GM23248 (cell line): ENCODE data around the gene TUFT1. TPM values are rescaled to one million over a fixed set of nuclear protein-coding genes. Genes with fewer than 3 reads are reported as not detected.
A peak's percentile ranks its signal among the peaks of the same experiment; 100 is the strongest.

Experiments used
- DNase-seq: peaks from one replicate; pipeline ENCODE4 v3.0.0-alpha.2; 2015
- H2AFZ ChIP-seq: fragments of 200-600 bp; sonication (generic); 2 replicates; pipeline ENCODE4 v1.6.1; 2016; ENCODE audit warnings: antibody characterized with exemption
- H3F3A ChIP-seq: fragments of 200-600 bp; sonication (generic); 2 replicates; pipeline ENCODE4 v1.6.1; 2016; ENCODE audit warnings: mild to moderate bottlenecking, antibody characterized with exemption, mixed run types; ENCODE audit not compliant: insufficient read depth
- H3K27ac ChIP-seq: fragments of 200-600 bp; sonication (generic); 2 replicates; pipeline ENCODE4 v1.5.1; 2016; ENCODE audit warnings: mild to moderate bottlenecking
- H3K27me3 ChIP-seq: fragments of 200-600 bp; sonication (generic); replicated peaks from 2 replicates; pipeline ENCODE4 v1.6.1; 2016; ENCODE audit warnings: mild to moderate bottlenecking; ENCODE audit not compliant: insufficient read depth
- H3K36me3 ChIP-seq: fragments of 200-600 bp; sonication (generic); 2 replicates; pipeline ENCODE4 v1.6.1; 2016; ENCODE audit warnings: low read depth, mild to moderate bottlenecking
- H3K4me1 ChIP-seq: fragments of 200-600 bp; sonication (generic); 2 replicates; pipeline ENCODE4 v1.6.1; 2016; ENCODE audit warnings: mild to moderate bottlenecking; ENCODE audit not compliant: insufficient read depth
- H3K4me2 ChIP-seq: fragments of 200-600 bp; sonication (generic); one replicate; pipeline ENCODE4 v1.6.1; 2016; ENCODE audit warnings: mild to moderate bottlenecking; ENCODE audit not compliant: unreplicated experiment
- H3K4me3 ChIP-seq: fragments of 200-600 bp; sonication (generic); 2 replicates; pipeline ENCODE4 v1.5.1; 2016; ENCODE audit warnings: mild to moderate bottlenecking
- H3K79me2 ChIP-seq: fragments of 200-600 bp; sonication (generic); 2 replicates; pipeline ENCODE4 v1.6.1; 2016; ENCODE audit warnings: mild to moderate bottlenecking; ENCODE audit not compliant: insufficient read depth
- H3K9ac ChIP-seq: fragments of 200-600 bp; sonication (generic); 2 replicates; pipeline ENCODE4 v1.6.1; 2016; ENCODE audit warnings: mild to moderate bottlenecking
- H3K9me2 ChIP-seq: fragments of 200-600 bp; sonication (generic); 2 replicates; pipeline ENCODE4 v1.6.1; 2016; ENCODE audit warnings: mixed run types, mild to moderate bottlenecking, moderate library complexity; ENCODE audit not compliant: insufficient read depth
- H3K9me3 ChIP-seq: fragments of 200-600 bp; sonication (generic); one replicate; pipeline ENCODE4 v1.6.1; 2017; ENCODE audit warnings: low read depth
- H4K20me1 ChIP-seq: fragments of 200-600 bp; sonication (generic); 2 replicates; pipeline ENCODE4 v1.6.0; 2016; ENCODE audit not compliant: insufficient read depth
- EZH2 ChIP-seq: fragments of 200-600 bp; sonication (generic); IDR thresholded peaks from 2 replicates; pipeline ENCODE4 v1.6.1; 2018; ENCODE audit warnings: antibody characterized with exemption, mild to moderate bottlenecking; ENCODE audit not compliant: insufficient read depth, poor library complexity, severe bottlenecking
- EZH2phosphoT487 ChIP-seq: fragments of 200-600 bp; sonication (generic); IDR thresholded peaks from 2 replicates; pipeline ENCODE4 v1.6.1; 2018; ENCODE audit warnings: antibody characterized with exemption, moderate library complexity, mild to moderate bottlenecking, low read depth; ENCODE audit not compliant: insufficient read depth
- WGBS, 2 experiments: methylation state at CpG; one replicate each; pipeline ENCODE4 v1.1.6; 2015 to 2017; ENCODE audit warnings: low lambda C conversion rate in 2 of 2, low coverage in 1 of 2; ENCODE audit errors: missing lambda C conversion rate in 2 of 2; 5-methylcytosine and 5-hydroxymethylcytosine counted together
- in situ Hi-C: fragments of 300-500 bp; cut with MboI; formaldehyde crosslinking; loops from 2 replicates; pipeline ENCODE4 v1.15.0; 2020
- polyA plus RNA-seq: library from polyadenylated mRNA; unstranded; fragments of >200 nt; fragmentation: Nextera tagmentation; extraction: Ambion mirVana; gene quantifications from 2 replicates; pipeline ENCODE4 v1.2.1, GENCODE V29; 2016
- total RNA-seq: library from RNA; depleted of rRNA; stranded (reverse); fragments of >200 nt; shearing (Covaris generic); gene quantifications from 2 replicates; pipeline ENCODE4 v1.2.3, GENCODE V29; 2014

Gene TUFT1
- total and polyA plus RNA-seq, 2 experiments from 2014 or later, result 19.2 to 20.3 TPM

DNA sequence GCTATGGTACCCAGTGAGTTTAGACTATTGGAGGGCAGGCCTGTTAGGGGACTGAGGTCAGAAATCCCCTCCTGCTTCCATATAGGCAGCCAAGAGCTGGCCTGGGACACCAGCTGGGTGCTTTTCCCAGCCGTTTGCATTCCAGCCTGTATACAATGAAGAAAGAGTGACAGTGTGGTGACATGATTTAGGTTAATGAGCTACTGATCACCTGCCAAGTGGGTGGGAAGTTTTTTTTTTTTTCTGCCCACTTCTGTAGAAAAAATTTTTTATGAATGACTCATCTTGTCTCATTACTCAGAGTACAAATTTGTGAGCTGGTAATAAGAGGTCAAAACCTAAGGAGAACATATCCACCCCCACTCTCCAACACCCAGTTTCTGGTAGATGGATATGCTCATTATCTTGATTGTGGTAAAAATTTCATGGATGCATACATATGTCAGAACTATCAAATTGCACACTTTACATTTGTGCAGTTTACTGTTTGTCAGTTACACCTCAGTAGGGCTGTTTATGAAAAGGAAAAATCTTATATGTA is 45.3 kb upstream of the TUFT1 start:
- H3K9me2 ChIP-seq, result no peaks in the 10 kb centered on the region
- TF ChIP-seq EZH2phosphoT487, result peak; percentile 96
- TF ChIP-seq EZH2, result no peak
- H3K27ac ChIP-seq, result no peak overlapping the region
- H3K4me3 ChIP-seq, result no peak overlapping the region
- in situ Hi-C loops, result no loop called here
- 0 out of 2 replicates have a peak, but pooled peaks cover 8% of the 10 kb centered on the region for H3F3A ChIP-seq
- no peak overlapping the region for H3K4me2 ChIP-seq
- H4K20me1 ChIP-seq, result no peaks in the 10 kb centered on the region
- no peak overlapping the region for H2AFZ ChIP-seq
- no peak overlapping the region for H3K9ac ChIP-seq
- peaks cover 10% of the 10 kb centered on the region for H3K4me1 ChIP-seq
- H3K79me2 ChIP-seq, result no peaks in the 10 kb centered on the region
- DNase-seq, result peak; percentile 68
- no peaks in the 10 kb centered on the region for H3K36me3 ChIP-seq
- no peaks in the 10 kb centered on the region for H3K9me3 ChIP-seq
- H3K27me3 ChIP-seq, result peaks cover 39% of the 10 kb centered on the region
- WGBS, 2 experiments, result 0% methylated on average over 1 of the region's 1 CpG

DNA sequence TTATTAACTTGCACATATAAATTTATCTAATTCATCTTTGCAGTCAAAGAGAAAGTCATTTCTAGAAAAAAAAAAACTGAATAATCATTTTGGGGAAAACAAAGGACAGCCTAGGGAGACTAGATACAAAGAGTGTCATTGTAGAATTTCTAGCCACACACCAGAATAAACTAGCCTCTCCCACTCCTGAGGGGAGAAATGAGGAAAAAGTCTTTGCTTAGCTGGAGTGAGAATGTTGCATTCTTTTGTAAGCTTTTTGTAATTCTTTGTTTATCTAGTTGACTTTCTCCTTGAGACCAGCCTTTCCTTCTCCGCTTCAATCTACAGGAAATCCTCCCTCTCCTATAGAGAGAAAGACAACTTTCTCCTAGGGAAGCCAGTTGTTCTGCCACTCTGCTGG is 44.8 kb upstream of the TUFT1 start:
- Histone ChIP-seq H2AFZ (no peak overlapping the region), H3K9ac (no peak overlapping the region), H3K27me3 (peaks cover 44% of the 10 kb centered on the region), H3K4me1 (peaks cover 10% of the 10 kb centered on the region), H3K36me3 (no peaks in the 10 kb centered on the region), H4K20me1 (no peaks in the 10 kb centered on the region), H3K79me2 (no peaks in the 10 kb centered on the region), H3K4me3 (no peak overlapping the region), H3K9me2 (no peaks in the 10 kb centered on the region), H3F3A (0 out of 2 replicates have a peak, but pooled peaks cover 8% of the 10 kb centered on the region), H3K4me2 (no peak overlapping the region), H3K27ac (no peak overlapping the region), H3K9me3 (no peaks in the 10 kb centered on the region)
- no peak for DNase-seq
- WGBS, 2 experiments, result 89 to 100% methylated on average over 1 of the region's 1 CpG
- in situ Hi-C loops, result no loop called here
- TF ChIP-seq EZH2 (no peak), EZH2phosphoT487 (no peak)

DNA sequence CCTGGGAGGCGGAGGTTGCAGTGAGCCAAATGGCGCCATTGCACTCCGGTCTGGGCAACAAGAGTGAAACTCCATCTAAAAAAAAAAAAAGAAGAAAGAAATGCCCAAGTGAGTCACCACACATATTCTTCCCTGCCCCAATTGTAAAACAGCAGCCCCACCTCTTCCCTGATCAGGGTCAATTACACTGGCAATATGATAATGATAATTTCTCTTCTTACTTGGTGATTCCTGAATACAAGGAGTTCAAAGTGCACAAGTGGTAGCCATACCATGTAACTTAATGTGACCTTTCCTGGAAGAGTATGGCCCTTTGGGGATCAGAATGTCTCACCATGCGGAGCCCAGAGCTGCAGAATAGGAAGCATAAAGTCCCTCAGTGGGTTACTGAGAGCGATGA is 40.7 kb upstream of the TUFT1 start:
- Histone ChIP-seq H4K20me1 (no peaks in the 10 kb centered on the region), H3K9me3 (no peaks in the 10 kb centered on the region), H3K27ac (no peak overlapping the region), H3K9ac (no peak overlapping the region), H3K4me3 (no peak overlapping the region), H3K79me2 (no peaks in the 10 kb centered on the region), H3K4me2 (no peak overlapping the region), H3K4me1 (peaks cover 9% of the 10 kb centered on the region), H2AFZ (no peak overlapping the region), H3K27me3 (peaks cover 40% of the 10 kb centered on the region), H3K9me2 (no peaks in the 10 kb centered on the region), H3K36me3 (no peaks in the 10 kb centered on the region), H3F3A (0 out of 2 replicates have a peak, but pooled peaks cover 8% of the 10 kb centered on the region)
- DNase-seq, result no peak
- TF ChIP-seq EZH2 (no peak), EZH2phosphoT487 (no peak)
- WGBS, 2 experiments, result 84 to 85% methylated on average over 5 of the region's 5 CpGs
- in situ Hi-C loops, result no loop called here

DNA sequence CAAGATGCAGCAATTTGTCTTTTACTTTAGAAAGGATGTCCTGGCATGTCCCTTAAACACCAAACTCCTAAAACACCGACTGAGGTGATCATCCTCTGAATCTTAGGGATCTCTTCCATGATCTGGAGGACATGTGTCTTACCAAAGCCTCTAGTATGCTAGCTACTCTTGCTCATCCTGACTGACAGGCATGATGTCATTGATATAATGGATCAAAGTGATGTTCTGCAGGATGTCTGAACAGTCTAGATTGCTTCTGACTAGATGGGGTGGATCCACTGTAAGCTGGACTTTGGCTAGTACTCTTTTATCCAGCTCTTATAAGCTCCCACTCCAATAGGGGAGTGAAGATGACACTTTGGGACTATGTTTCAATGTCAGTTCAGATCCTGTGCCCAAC is 40.2 kb upstream of the TUFT1 start:
- no peak overlapping the region for H3K4me3 ChIP-seq
- DNase-seq, result no peak
- TF ChIP-seq EZH2phosphoT487 (no peak), EZH2 (no peak)
- 0 out of 2 replicates have a peak, but pooled peaks cover 7% of the 10 kb centered on the region for H3F3A ChIP-seq
- no peaks in the 10 kb centered on the region for H3K36me3 ChIP-seq
- WGBS, 2 experiments, result 83 to 95% methylated on average over 1 of the region's 1 CpG
- H3K9ac ChIP-seq, result no peak overlapping the region
- H3K79me2 ChIP-seq, result no peaks in the 10 kb centered on the region
- no peak overlapping the region for H3K4me2 ChIP-seq
- H3K9me2 ChIP-seq, result no peaks in the 10 kb centered on the region
- H2AFZ ChIP-seq, result no peak overlapping the region
- H3K9me3 ChIP-seq, result no peaks in the 10 kb centered on the region
- H3K27me3 ChIP-seq, result peaks cover 45% of the 10 kb centered on the region
- H3K4me1 ChIP-seq, result peaks cover 3% of the 10 kb centered on the region
- no peaks in the 10 kb centered on the region for H4K20me1 ChIP-seq
- H3K27ac ChIP-seq, result no peak overlapping the region
- in situ Hi-C loops, result no loop called here
